SJCRH30 (cell line): Measurements from ENCODE around the gene TENM4. TPM values are rescaled to one million over a fixed set of nuclear protein-coding genes. Genes with fewer than 3 reads are reported as not detected.

ENCODE experiments used
- DNase-seq, 2 experiments: peaks; one replicate each; pipeline ENCODE4 v3.0.0-alpha.2; 2015 to 2020
- H3K27ac ChIP-seq: fragments of 250-450 bp; sonication (Bioruptor Pico); 2 replicates; pipeline ENCODE4 v1.5.1; 2020; ENCODE audit warnings: mild to moderate bottlenecking, moderate library complexity
- H3K27me3 ChIP-seq: fragments of 250-450 bp; sonication (Bioruptor Pico); 2 replicates; pipeline ENCODE4 v1.5.1; 2020; ENCODE audit warnings: mild to moderate bottlenecking, moderate library complexity
- H3K36me3 ChIP-seq: fragments of 250-450 bp; sonication (Bioruptor Pico); 2 replicates; pipeline ENCODE4 v1.5.1; 2020; ENCODE audit warnings: mild to moderate bottlenecking, moderate library complexity
- H3K4me1 ChIP-seq: fragments of 250-450 bp; sonication (Bioruptor Pico); 2 replicates; pipeline ENCODE4 v1.5.1; 2020; ENCODE audit warnings: mild to moderate bottlenecking, moderate library complexity
- H3K4me3 ChIP-seq: fragments of 250-450 bp; sonication (Bioruptor Pico); 2 replicates; pipeline ENCODE4 v1.5.1; 2020; ENCODE audit warnings: mild to moderate bottlenecking, moderate library complexity
- H3K9me3 ChIP-seq: fragments of 250-450 bp; sonication (Bioruptor Pico); replicated peaks from 2 replicates; pipeline ENCODE4 v1.5.1; 2020; ENCODE audit warnings: mild to moderate bottlenecking, moderate library complexity
- total RNA-seq: library from RNA; depleted of rRNA; stranded (reverse); fragments of >200 nt; shearing (Covaris generic); gene quantifications from 2 replicates; pipeline ENCODE4 v1.2.3, GENCODE V29; 2014

The TENM4 gene
- total RNA-seq, 1 experiment from 2014 or later = 0.53 TPM

- Histone ChIP-seq H3K9me3 (no peaks in the 10 kb centered on the region), H3K4me1 (no peaks in the 10 kb centered on the region), H3K27ac (no peak overlapping the region), H3K4me3 (no peak overlapping the region), H3K36me3 (no peaks in the 10 kb centered on the region), H3K27me3 (no peaks in the 10 kb centered on the region)
- DNase-seq = no peak
Observed at GRCh38 chr11:78773077-78773476, 667.8 kb downstream of the TENM4 start.

- DNase-seq = no peak
- H3K4me1 ChIP-seq = no peaks in the 10 kb centered on the region
- H3K4me3 ChIP-seq = no peak overlapping the region
- no peaks in the 10 kb centered on the region for H3K36me3 ChIP-seq
- no peaks in the 10 kb centered on the region for H3K9me3 ChIP-seq
- no peak overlapping the region for H3K27ac ChIP-seq
- no peaks in the 10 kb centered on the region for H3K27me3 ChIP-seq
Observed at GRCh38 chr11:78772186-78772585, 668.6 kb downstream of the TENM4 start.

GRCh38 chr11:78770931-78771330 is 669.9 kb downstream of the TENM4 start:
- H3K36me3 ChIP-seq = no peaks in the 10 kb centered on the region
- no peak overlapping the region for H3K27ac ChIP-seq
- no peaks in the 10 kb centered on the region for H3K9me3 ChIP-seq
- no peak for DNase-seq
- H3K4me3 ChIP-seq = no peak overlapping the region
- no peaks in the 10 kb centered on the region for H3K4me1 ChIP-seq
- no peaks in the 10 kb centered on the region for H3K27me3 ChIP-seq

GRCh38 chr11:78768971-78769370 is 671.9 kb downstream of the TENM4 start:
- H3K4me3 ChIP-seq = no peak overlapping the region

GRCh38 chr11:78768345-78768744 is 672.5 kb downstream of the TENM4 start:
- no peak for DNase-seq
- H3K4me1 ChIP-seq = no peaks in the 10 kb centered on the region
- H3K27me3 ChIP-seq = no peaks in the 10 kb centered on the region
- H3K27ac ChIP-seq = no peak overlapping the region
- no peaks in the 10 kb centered on the region for H3K36me3 ChIP-seq
- H3K4me3 ChIP-seq = no peak overlapping the region
- no peaks in the 10 kb centered on the region for H3K9me3 ChIP-seq

More at GRCh38 chr11:78768971-78769370, 671.9 kb downstream of the TENM4 start:
- H3K36me3 ChIP-seq = no peaks in the 10 kb centered on the region
- DNase-seq = no peak
- no peak overlapping the region for H3K27ac ChIP-seq
- H3K4me1 ChIP-seq = no peaks in the 10 kb centered on the region
- H3K27me3 ChIP-seq = no peaks in the 10 kb centered on the region
- no peaks in the 10 kb centered on the region for H3K9me3 ChIP-seq

GRCh38 chr11:78767027-78767932 is 673.5 kb downstream of the TENM4 start:
- Histone ChIP-seq H3K4me1 (no peaks in the 10 kb centered on the region), H3K9me3 (no peaks in the 10 kb centered on the region), H3K27me3 (no peaks in the 10 kb centered on the region), H3K36me3 (no peaks in the 10 kb centered on the region), H3K27ac (no peak overlapping the region), H3K4me3 (no peak overlapping the region)
- no peak for DNase-seq

- H3K4me3 ChIP-seq = no peak overlapping the region
- no peaks in the 10 kb centered on the region for H3K4me1 ChIP-seq
- no peaks in the 10 kb centered on the region for H3K9me3 ChIP-seq
- H3K27me3 ChIP-seq = no peaks in the 10 kb centered on the region
- no peak overlapping the region for H3K27ac ChIP-seq
- DNase-seq = no peak
- H3K36me3 ChIP-seq = no peaks in the 10 kb centered on the region
Observed at GRCh38 chr11:78764946-78765345, 675.9 kb downstream of the TENM4 start.

- Histone ChIP-seq H3K4me3 (no peak overlapping the region), H3K27ac (no peak overlapping the region), H3K4me1 (no peaks in the 10 kb centered on the region), H3K27me3 (no peaks in the 10 kb centered on the region), H3K9me3 (no peaks in the 10 kb centered on the region), H3K36me3 (no peaks in the 10 kb centered on the region)
- no peak for DNase-seq
Observed at GRCh38 chr11:78763664-78764063, 677.2 kb downstream of the TENM4 start.

- no peaks in the 10 kb centered on the region for H3K36me3 ChIP-seq
- H3K27ac ChIP-seq = no peak overlapping the region
- H3K4me1 ChIP-seq = no peaks in the 10 kb centered on the region
- no peaks in the 10 kb centered on the region for H3K27me3 ChIP-seq
- H3K9me3 ChIP-seq = no peaks in the 10 kb centered on the region
- no peak overlapping the region for H3K4me3 ChIP-seq
- no peak for DNase-seq
Observed at GRCh38 chr11:78762105-78762504, 678.7 kb downstream of the TENM4 start.

GRCh38 chr11:78759071-78759470 is 681.8 kb downstream of the TENM4 start:
- Histone ChIP-seq H3K4me1 (no peaks in the 10 kb centered on the region), H3K4me3 (no peak overlapping the region), H3K9me3 (no peaks in the 10 kb centered on the region), H3K27ac (no peak overlapping the region), H3K36me3 (no peaks in the 10 kb centered on the region), H3K27me3 (no peaks in the 10 kb centered on the region)
- DNase-seq = peak; percentile 8 to 22

GRCh38 chr11:78753297-78753696 is 687.5 kb downstream of the TENM4 start:
- no peak for DNase-seq
- no peaks in the 10 kb centered on the region; the same call in 1 of the 2 replicates for H3K4me1 ChIP-seq
- H3K36me3 ChIP-seq = no peaks in the 10 kb centered on the region
- H3K9me3 ChIP-seq = no peaks in the 10 kb centered on the region
- H3K27ac ChIP-seq = no peak overlapping the region
- no peak overlapping the region for H3K4me3 ChIP-seq
- H3K27me3 ChIP-seq = no peaks in the 10 kb centered on the region

- no peaks in the 10 kb centered on the region for H3K27me3 ChIP-seq
- H3K4me3 ChIP-seq = no peak overlapping the region
- no peaks in the 10 kb centered on the region for H3K9me3 ChIP-seq
- peak; percentile 9 to 21 for DNase-seq
- H3K36me3 ChIP-seq = no peaks in the 10 kb centered on the region
- no peak overlapping the region for H3K27ac ChIP-seq
- H3K4me1 ChIP-seq = no peaks in the 10 kb centered on the region; the same call in 1 of the 2 replicates
Observed at GRCh38 chr11:78752494-78752893, 688.3 kb downstream of the TENM4 start.

GRCh38 chr11:78748918-78749690 is 691.7 kb downstream of the TENM4 start:
- Histone ChIP-seq H3K27me3 (no peaks in the 10 kb centered on the region), H3K4me3 (no peak overlapping the region), H3K4me1 (no peaks in the 10 kb centered on the region; the same call in 1 of the 2 replicates), H3K9me3 (no peaks in the 10 kb centered on the region), H3K27ac (no peak overlapping the region), H3K36me3 (no peaks in the 10 kb centered on the region)
- DNase-seq = no peak

- Histone ChIP-seq H3K36me3 (no peaks in the 10 kb centered on the region), H3K27ac (no peak overlapping the region), H3K4me1 (no peaks in the 10 kb centered on the region), H3K9me3 (no peaks in the 10 kb centered on the region), H3K4me3 (no peak overlapping the region), H3K27me3 (no peaks in the 10 kb centered on the region)
- no peak for DNase-seq
Observed at GRCh38 chr11:78744949-78745348, 695.9 kb downstream of the TENM4 start.

GRCh38 chr11:78744202-78744601 is 696.6 kb downstream of the TENM4 start:
- no peak for DNase-seq

More at GRCh38 chr11:78744202-78744601, 696.6 kb downstream of the TENM4 start:
- Histone ChIP-seq H3K4me1 (no peaks in the 10 kb centered on the region), H3K9me3 (no peaks in the 10 kb centered on the region), H3K36me3 (no peaks in the 10 kb centered on the region), H3K4me3 (no peak overlapping the region), H3K27me3 (no peaks in the 10 kb centered on the region), H3K27ac (no peak overlapping the region)
